Caco-2 (cell line): ENCODE measurements around the gene KCNN3. TPM values are rescaled to one million over a fixed set of nuclear protein-coding genes. Genes with fewer than 3 reads are reported as not detected.

ENCODE experiments used
- BruUV-seq: library from RNA; stranded (reverse); fragments of 400-500 nt; replicated peaks from 2 replicates; lab custom pipeline; 2021; lab: Mats Ljungman, UMichigan
- CTCF ChIA-PET: fragments of 300-600 bp; sonication (Branson Sonifier 250); formaldehyde crosslinking; loops from one replicate; lab custom pipeline; 2022; ENCODE audit warnings: antibody characterized with exemption; lab: Charles Lee
- POLR2A ChIA-PET: fragments of 300-600 bp; sonication (Branson Sonifier 250); formaldehyde crosslinking; loops from one replicate; lab custom pipeline; 2022; ENCODE audit warnings: antibody characterized with exemption; lab: Charles Lee
- DNase-seq, 2 experiments: peaks; one replicate each; pipeline versions ENCODE4 v3.0.0 to v3.0.0-alpha.2; 2020 to 2022
- H3K27me3 ChIP-seq: replicated peaks from 2 replicates; pipeline ENCODE4 v1.6.0; 2011; ENCODE audit warnings: low read length; ENCODE audit not compliant: control insufficient read depth, insufficient read depth
- H3K36me3 ChIP-seq: 2 replicates; pipeline ENCODE4 v1.5.1; 2011; ENCODE audit warnings: low read length; ENCODE audit not compliant: control insufficient read depth, insufficient read depth
- H3K4me1 ChIP-seq: fragments of 250-450 bp; sonication (Bioruptor Pico); 2 replicates; pipeline ENCODE4 v1.5.1; 2020; ENCODE audit warnings: mild to moderate bottlenecking
- H3K4me3 ChIP-seq: 2 replicates; pipeline ENCODE4 v1.5.1; 2011; ENCODE audit warnings: low read depth, mild to moderate bottlenecking, control low read depth, low read length
- H3K9me3 ChIP-seq: fragments of 250-450 bp; sonication (Bioruptor Pico); 2 replicates; pipeline ENCODE4 v1.5.1; 2020; ENCODE audit warnings: mild to moderate bottlenecking, moderate library complexity
- H3K27ac Mint-ChIP-seq: one replicate; pipeline ENCODE4 v1.8.0; 2022; ENCODE audit warnings: mixed read lengths; ENCODE audit not compliant: unreplicated experiment
- H3K27me3 Mint-ChIP-seq: one replicate; pipeline ENCODE4 v1.8.0; 2022; ENCODE audit warnings: mixed read lengths; ENCODE audit not compliant: insufficient read depth, unreplicated experiment
- H3K36me3 Mint-ChIP-seq: one replicate; pipeline ENCODE4 v1.8.0; 2022; ENCODE audit warnings: mild to moderate bottlenecking, mixed read lengths; ENCODE audit not compliant: insufficient read depth, unreplicated experiment
- H3K4me1 Mint-ChIP-seq: one replicate; pipeline ENCODE4 v1.8.0; 2022; ENCODE audit warnings: low read depth, mixed read lengths; ENCODE audit not compliant: unreplicated experiment
- H3K4me3 Mint-ChIP-seq: one replicate; pipeline ENCODE4 v1.8.0; 2022; ENCODE audit warnings: mild to moderate bottlenecking, moderate library complexity, mixed read lengths; ENCODE audit not compliant: unreplicated experiment
- H3K9me3 Mint-ChIP-seq: one replicate; pipeline ENCODE4 v1.8.0; 2022; ENCODE audit warnings: mixed read lengths; ENCODE audit not compliant: unreplicated experiment
- intact Hi-C: fragments of 100-400 bp; cut with micrococcal nuclease; formaldehyde crosslinking; loops from one replicate; pipeline ENCODE4 v1.10.0; 2022; ENCODE audit not compliant: unreplicated experiment
- total RNA-seq: library from RNA; stranded (reverse); gene quantifications from 2 replicates; pipeline ENCODE4 v1.2.3, GENCODE V29; 2022
- TF ChIP-seq, protein P1 (sequence below), 2 experiments: fragments of 200-600 bp in 1 of 2; IDR thresholded peaks; 1 replicate in 1 of 2; 2 replicates in 1 of 2; pipeline versions ENCODE4 v1.5.1 to v1.8.0; 2011 to 2022; ENCODE audit warnings: antibody characterized with exemption in 1 of 2, control low read depth in 1 of 2, inconsistent platforms in 1 of 2, low read depth in 1 of 2, low read length in 1 of 2, mild to moderate bottlenecking in 1 of 2, moderate library complexity in 1 of 2; ENCODE audit not compliant: insufficient read depth in 1 of 2, severe bottlenecking in 1 of 2, unreplicated experiment in 1 of 2

The KCNN3 gene
- total RNA-seq, 1 experiment from 2014 or later, result 0.05 TPM

DNA sequence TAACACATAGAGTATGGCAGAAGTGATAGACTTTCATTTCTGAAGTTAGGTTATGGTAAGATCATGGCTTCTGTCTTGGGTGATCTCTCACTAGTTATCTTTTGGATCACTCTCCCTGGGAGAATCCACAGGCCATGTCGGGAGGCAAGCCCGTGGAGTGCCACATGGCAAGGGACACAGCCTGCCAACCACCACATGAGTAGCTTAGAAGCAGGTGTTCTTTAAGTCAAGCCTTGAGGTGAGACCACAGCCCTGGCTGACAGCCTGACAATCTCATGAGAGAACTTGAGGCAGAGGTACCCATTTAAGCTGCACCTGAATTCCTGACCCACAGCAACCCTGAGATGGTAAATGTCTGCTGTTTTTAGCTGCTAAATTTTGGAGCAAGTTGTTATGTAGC, 130.4 kb downstream of the KCNN3 start:
- Mint-ChIP-seq H3K9me3 (no peaks in the 10 kb centered on the region), H3K27me3 (peaks cover 33% of the 10 kb centered on the region), H3K27ac (no peak overlapping the region), H3K4me1 (no peaks in the 10 kb centered on the region), H3K36me3 (no peaks in the 10 kb centered on the region), H3K4me3 (no peak overlapping the region)
- H3K4me3 ChIP-seq, result no peak overlapping the region
- intact Hi-C loops, result loop anchor here (10.0 kb wide), 1 partner anchor 255 kb away; no protein-coding TSS in a partner anchor
- no peaks in the 10 kb centered on the region; the same call in none of the 2 replicates for H3K27me3 ChIP-seq
- CTCF ChIA-PET, result interaction anchor here (0.9 kb wide), 1 partner anchor 21 kb away, joined by 4 read pairs; no protein-coding TSS in a partner anchor
- TF ChIP-seq, protein P1, sequence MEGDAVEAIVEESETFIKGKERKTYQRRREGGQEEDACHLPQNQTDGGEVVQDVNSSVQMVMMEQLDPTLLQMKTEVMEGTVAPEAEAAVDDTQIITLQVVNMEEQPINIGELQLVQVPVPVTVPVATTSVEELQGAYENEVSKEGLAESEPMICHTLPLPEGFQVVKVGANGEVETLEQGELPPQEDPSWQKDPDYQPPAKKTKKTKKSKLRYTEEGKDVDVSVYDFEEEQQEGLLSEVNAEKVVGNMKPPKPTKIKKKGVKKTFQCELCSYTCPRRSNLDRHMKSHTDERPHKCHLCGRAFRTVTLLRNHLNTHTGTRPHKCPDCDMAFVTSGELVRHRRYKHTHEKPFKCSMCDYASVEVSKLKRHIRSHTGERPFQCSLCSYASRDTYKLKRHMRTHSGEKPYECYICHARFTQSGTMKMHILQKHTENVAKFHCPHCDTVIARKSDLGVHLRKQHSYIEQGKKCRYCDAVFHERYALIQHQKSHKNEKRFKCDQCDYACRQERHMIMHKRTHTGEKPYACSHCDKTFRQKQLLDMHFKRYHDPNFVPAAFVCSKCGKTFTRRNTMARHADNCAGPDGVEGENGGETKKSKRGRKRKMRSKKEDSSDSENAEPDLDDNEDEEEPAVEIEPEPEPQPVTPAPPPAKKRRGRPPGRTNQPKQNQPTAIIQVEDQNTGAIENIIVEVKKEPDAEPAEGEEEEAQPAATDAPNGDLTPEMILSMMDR (IDR thresholded peaks at IDR 0.05; ENCODE audit: insufficient read depth in 1 of 2, low read depth in 1 of 2, low read length in 1 of 2, severe bottlenecking in 1 of 2, unreplicated experiment in 1 of 2), result no peak
- no peaks in the 10 kb centered on the region for H3K9me3 ChIP-seq
- no peaks in the 10 kb centered on the region for H3K4me1 ChIP-seq
- no peaks in the 10 kb centered on the region for H3K36me3 ChIP-seq
- BruUV-seq, result no TSS peak
- POLR2A ChIA-PET, result no interaction called here
- no peak for DNase-seq

DNA sequence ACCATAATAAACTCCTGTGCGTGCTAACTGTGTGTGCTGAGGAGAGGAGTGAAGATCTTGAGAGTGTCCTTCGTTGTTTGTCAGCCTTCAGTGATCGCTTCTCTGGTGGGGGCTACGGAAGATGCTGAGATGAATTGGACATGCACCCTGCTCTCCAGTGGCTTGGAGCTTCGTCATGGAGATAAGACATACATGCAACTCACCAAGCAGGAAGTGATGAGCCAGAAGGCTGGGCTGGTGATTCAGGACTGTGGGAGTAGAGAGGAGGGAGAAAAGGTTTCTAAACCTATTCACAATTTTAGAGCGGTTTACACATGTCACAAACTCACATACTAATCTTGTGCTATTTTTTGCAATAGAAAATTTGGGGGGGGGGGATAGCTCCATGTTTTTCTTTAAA, 133.2 kb downstream of the KCNN3 start:
- Histone ChIP-seq H3K4me1 (no peaks in the 10 kb centered on the region), H3K9me3 (no peaks in the 10 kb centered on the region), H3K4me3 (no peak overlapping the region), H3K36me3 (no peaks in the 10 kb centered on the region), H3K27me3 (no peaks in the 10 kb centered on the region; the same call in none of the 2 replicates)
- Mint-ChIP-seq H3K36me3 (no peaks in the 10 kb centered on the region), H3K9me3 (no peaks in the 10 kb centered on the region), H3K4me1 (no peaks in the 10 kb centered on the region), H3K4me3 (no peak overlapping the region), H3K27me3 (peaks cover 34% of the 10 kb centered on the region), H3K27ac (no peak overlapping the region)
- no TSS peak for BruUV-seq
- CTCF ChIA-PET, result interaction anchor here (0.5 to 1.4 kb wide), 2 partner anchors 13 to 55 kb away, joined by 3 to 4 read pairs; no protein-coding TSS in a partner anchor
- POLR2A ChIA-PET, result no interaction called here
- TF ChIP-seq, protein P1 (IDR thresholded peaks at IDR 0.05; ENCODE audit: insufficient read depth in 1 of 2, low read depth in 1 of 2, low read length in 1 of 2, severe bottlenecking in 1 of 2, unreplicated experiment in 1 of 2), result no peak
- DNase-seq, result no peak
- intact Hi-C loops, result no loop called here

DNA sequence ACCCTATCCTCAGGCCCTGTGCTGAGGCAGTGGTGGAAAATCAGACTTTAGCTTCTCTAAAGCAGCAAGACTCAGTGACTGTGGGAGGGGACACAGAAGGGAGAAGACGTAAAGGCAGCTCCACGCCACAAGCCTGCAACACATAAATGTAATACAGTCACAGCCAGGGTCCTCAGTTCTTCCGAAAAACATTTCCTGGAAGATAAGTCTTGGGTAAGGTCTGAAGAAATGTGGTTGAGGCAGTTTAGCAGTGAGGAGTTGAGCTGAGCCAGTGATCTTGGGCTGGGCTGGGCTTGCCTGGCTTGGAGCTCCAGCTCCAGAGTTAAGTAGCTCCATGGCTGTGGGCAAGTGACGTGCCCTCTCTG, 134.3 kb downstream of the KCNN3 start:
- Mint-ChIP-seq H3K36me3 (no peaks in the 10 kb centered on the region), H3K27ac (no peak overlapping the region), H3K4me1 (no peaks in the 10 kb centered on the region), H3K27me3 (peaks cover 34% of the 10 kb centered on the region), H3K4me3 (no peak overlapping the region), H3K9me3 (no peaks in the 10 kb centered on the region)
- no peaks in the 10 kb centered on the region for H3K36me3 ChIP-seq
- ChIA-PET POLR2A (no interaction called here), CTCF (interaction anchor here (1.4 kb wide), 1 partner anchor 14 kb away, joined by 4 read pairs; no protein-coding TSS in a partner anchor)
- intact Hi-C loops, result no loop called here
- no peaks in the 10 kb centered on the region for H3K4me1 ChIP-seq
- BruUV-seq, result no TSS peak
- no peak overlapping the region for H3K4me3 ChIP-seq
- DNase-seq, result no peak
- H3K27me3 ChIP-seq, result no peaks in the 10 kb centered on the region; the same call in 1 of the 2 replicates
- TF ChIP-seq, protein P1 (IDR thresholded peaks at IDR 0.05; ENCODE audit: insufficient read depth in 1 of 2, low read depth in 1 of 2, low read length in 1 of 2, severe bottlenecking in 1 of 2, unreplicated experiment in 1 of 2), result no peak
- no peaks in the 10 kb centered on the region for H3K9me3 ChIP-seq
